Measurements from ENCODE around the gene LINC01488. TPM values are rescaled to one million over a fixed set of nuclear protein-coding genes. Genes with fewer than 3 reads are reported as not detected.

Gene LINC01488
- total and polyA plus RNA-seq, 2 experiments from 2014 or later: not detected

GRCh38 chr11:69524991-69525411 is 43.5 kb downstream of the LINC01488 start:
- peaks cover 23% of the 10 kb centered on the region for H3K4me1 ChIP-seq (ENCODE audit: insufficient read depth)
- H3F3A ChIP-seq (replicated peaks; ENCODE audit: low read depth): no peaks in the 10 kb centered on the region
- TF ChIP-seq CTCF (conservative IDR thresholded peaks at IDR 0.05; ENCODE audit: low read depth in 2 of 2): no peak
- ATAC-seq (no peak), DNase-seq (ENCODE audit: low spot score) (no peak)
- no peaks in the 10 kb centered on the region for H3K27me3 ChIP-seq (ENCODE audit: insufficient read depth)
- H3K4me3 ChIP-seq: no peak overlapping the region
- peaks cover 8% of the 10 kb centered on the region for H3K27me3 Mint-ChIP-seq (ENCODE audit: insufficient read depth, low read depth, poor library complexity)
- no peaks in the 10 kb centered on the region; the same call in 2 of the 3 replicates for H3K9me3 Mint-ChIP-seq
- H3K4me2 ChIP-seq: no peak overlapping the region
- no peaks in the 10 kb centered on the region; the same call in 1 of the 3 replicates for H3K36me3 Mint-ChIP-seq (ENCODE audit: low read depth)
- no peaks in the 10 kb centered on the region for H3K9me2 ChIP-seq (ENCODE audit: insufficient read depth)
- no peak overlapping the region for H2AFZ ChIP-seq
- no peak overlapping the region for H3K4me3 Mint-ChIP-seq
- H3K27ac Mint-ChIP-seq: no peak overlapping the region
- H3K4me1 Mint-ChIP-seq: peaks cover 45% of the 10 kb centered on the region
- H3K27ac ChIP-seq (ENCODE audit: low read depth): no peak overlapping the region
- no peaks in the 10 kb centered on the region for H3K36me3 ChIP-seq (ENCODE audit: insufficient read depth)
- H4K20me1 ChIP-seq (replicated peaks; ENCODE audit: insufficient read depth): no peaks in the 10 kb centered on the region
- no peaks in the 10 kb centered on the region for H3K79me2 ChIP-seq (replicated peaks; ENCODE audit: insufficient read depth)

GRCh38 chr11:69525516-69526452 is 44.3 kb downstream of the LINC01488 start:
- H3K9me2 ChIP-seq (ENCODE audit: insufficient read depth): no peaks in the 10 kb centered on the region
- Mint-ChIP-seq H3K36me3 (ENCODE audit: low read depth) (no peaks in the 10 kb centered on the region; the same call in 2 of the 3 replicates), H3K27ac (0 out of 2 replicates have a peak overlapping the region, but pooled peaks have one; percentile 52), H3K4me1 (peaks cover 37% of the 10 kb centered on the region), H3K27me3 (ENCODE audit: insufficient read depth, low read depth, poor library complexity) (peaks cover 13% of the 10 kb centered on the region), H3K9me3 (no peaks in the 10 kb centered on the region; the same call in 2 of the 3 replicates), H3K4me3 (no peak overlapping the region)
- H3K36me3 ChIP-seq (ENCODE audit: insufficient read depth): no peaks in the 10 kb centered on the region
- no peaks in the 10 kb centered on the region for H4K20me1 ChIP-seq (replicated peaks; ENCODE audit: insufficient read depth)
- no peak for ATAC-seq
- no peak for DNase-seq (ENCODE audit: low spot score)
- H3K79me2 ChIP-seq (replicated peaks; ENCODE audit: insufficient read depth): no peaks in the 10 kb centered on the region
- no peak overlapping the region for H3K4me2 ChIP-seq
- H2AFZ ChIP-seq: 0 out of 2 replicates have a peak overlapping the region, but pooled peaks have one; percentile 52
- H3K27me3 ChIP-seq (ENCODE audit: insufficient read depth): no peaks in the 10 kb centered on the region
- no peak overlapping the region for H3K27ac ChIP-seq (ENCODE audit: low read depth)
- no peaks in the 10 kb centered on the region for H3F3A ChIP-seq (replicated peaks; ENCODE audit: low read depth)
- no peak overlapping the region for H3K4me3 ChIP-seq
- H3K4me1 ChIP-seq (ENCODE audit: insufficient read depth): peaks cover 15% of the 10 kb centered on the region
- no peak for TF ChIP-seq CTCF (conservative IDR thresholded peaks at IDR 0.05; ENCODE audit: low read depth in 2 of 2)
- no peak for TF ChIP-seq REST (IDR thresholded peaks at IDR 0.05; ENCODE audit: unreplicated experiment)
- TF ChIP-seq ZNF114 (CRISPR knock-in tag; IDR thresholded peaks at IDR 0.05): no peak
- no peak for TF ChIP-seq ETS1 (IDR thresholded peaks at IDR 0.05)
- no peak for TF ChIP-seq EZH2phosphoT487 (IDR thresholded peaks at IDR 0.05; ENCODE audit: unreplicated experiment)
- TF ChIP-seq ZNF331 (CRISPR knock-in tag; IDR thresholded peaks at IDR 0.05; ENCODE audit: low read depth): no peak
- no peak for TF ChIP-seq STAT1 (IDR thresholded peaks at IDR 0.05; ENCODE audit: unreplicated experiment)
- TF ChIP-seq JUNB (IDR thresholded peaks at IDR 0.05; ENCODE audit: unreplicated experiment): no peak
- TF ChIP-seq CREB1 (CRISPR knock-in tag; IDR thresholded peaks at IDR 0.05; ENCODE audit: low read depth): no peak
